ENCODE measurements around the gene DELE1. TPM values are rescaled to one million over a fixed set of nuclear protein-coding genes. Genes with fewer than 3 reads are reported as not detected.

DELE1 gene
- total RNA-seq, 1 experiment from 2014 or later, result 67.6 TPM

DNA sequence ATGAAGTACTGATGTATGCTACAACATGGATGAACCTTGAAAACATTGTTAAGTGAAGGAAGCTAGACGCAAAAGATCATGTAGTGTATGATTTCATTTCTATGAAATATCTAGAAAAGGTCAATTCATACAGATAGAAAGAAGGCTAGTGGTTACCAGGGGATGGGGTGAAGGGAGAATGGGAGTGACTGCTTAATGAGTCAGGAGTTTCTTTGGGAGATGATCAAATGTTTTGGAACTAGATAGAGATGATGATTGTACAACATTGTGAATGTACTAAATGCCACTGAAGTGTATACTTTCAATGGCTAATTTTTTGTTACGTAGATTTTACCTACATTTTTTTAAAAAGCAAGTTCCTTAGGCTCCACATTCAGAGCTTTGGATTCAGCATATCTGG, 14.9 kb upstream of the DELE1 start:
- Mint-ChIP-seq H3K4me3 (ENCODE audit: unreplicated experiment) (no peak overlapping the region), H3K4me1 (ENCODE audit: low read depth, unreplicated experiment) (peaks cover 7% of the 10 kb centered on the region), H3K9me3 (ENCODE audit: unreplicated experiment) (no peaks in the 10 kb centered on the region), H3K36me3 (ENCODE audit: insufficient read depth, unreplicated experiment) (no peaks in the 10 kb centered on the region), H3K27ac (ENCODE audit: unreplicated experiment) (no peak overlapping the region), H3K27me3 (ENCODE audit: insufficient read depth, unreplicated experiment) (no peaks in the 10 kb centered on the region)
- no peaks in the 10 kb centered on the region for H3K36me3 ChIP-seq (ENCODE audit: control insufficient read depth, insufficient read depth, low read length)
- H3K4me3 ChIP-seq (ENCODE audit: low read depth, low read length), result no peak overlapping the region
- no peak for DNase-seq
- CTCF ChIA-PET, result no interaction called here
- peaks cover 2% of the 10 kb centered on the region for H3K27me3 ChIP-seq (replicated peaks; ENCODE audit: control insufficient read depth, insufficient read depth, low read length)
- POLR2A ChIA-PET, result no interaction called here
- H3K9me3 ChIP-seq, result peaks cover 4% of the 10 kb centered on the region; the same call in 1 of the 2 replicates
- H3K4me1 ChIP-seq, result no peaks in the 10 kb centered on the region
- intact Hi-C loops (cut with micrococcal nuclease; ENCODE audit: unreplicated experiment), result no loop called here
- BruUV-seq (replicated peaks), result no TSS peak
- TF ChIP-seq CTCF (IDR thresholded peaks at IDR 0.05; ENCODE audit: insufficient read depth in 1 of 2, low read depth in 1 of 2, low read length in 1 of 2, severe bottlenecking in 1 of 2, unreplicated experiment in 1 of 2), result no peak

DNA sequence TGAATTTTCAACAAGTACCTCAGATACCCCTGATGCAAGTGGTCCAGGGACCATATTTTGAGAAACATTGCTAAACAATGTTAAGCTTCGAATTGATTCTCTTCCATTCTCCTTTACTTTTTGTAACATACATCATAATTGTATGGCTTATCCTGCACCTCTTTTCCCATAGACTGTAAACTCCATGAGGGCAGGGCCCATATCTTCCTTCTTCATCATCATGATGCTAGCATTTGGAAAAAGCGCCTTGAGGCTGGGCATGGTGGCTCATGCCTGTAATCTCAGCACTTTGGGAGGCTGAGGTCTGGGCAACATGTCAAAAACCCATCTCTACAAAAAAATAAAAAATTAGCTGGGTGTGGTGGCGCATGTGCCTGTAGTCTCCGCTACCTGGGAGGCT, 14.5 kb upstream of the DELE1 start:
- no peak overlapping the region for H3K4me3 Mint-ChIP-seq (ENCODE audit: unreplicated experiment)
- H3K4me1 Mint-ChIP-seq (ENCODE audit: low read depth, unreplicated experiment), result peaks cover 7% of the 10 kb centered on the region
- Histone ChIP-seq H3K9me3 (peaks cover 4% of the 10 kb centered on the region; the same call in 1 of the 2 replicates), H3K4me1 (no peaks in the 10 kb centered on the region), H3K36me3 (ENCODE audit: control insufficient read depth, insufficient read depth, low read length) (no peaks in the 10 kb centered on the region), H3K27me3 (replicated peaks; ENCODE audit: control insufficient read depth, insufficient read depth, low read length) (peaks cover 2% of the 10 kb centered on the region), H3K4me3 (ENCODE audit: low read depth, low read length) (no peak overlapping the region)
- intact Hi-C loops (cut with micrococcal nuclease; ENCODE audit: unreplicated experiment), result no loop called here
- ChIA-PET CTCF (no interaction called here), POLR2A (no interaction called here)
- no peaks in the 10 kb centered on the region for H3K9me3 Mint-ChIP-seq (ENCODE audit: unreplicated experiment)
- no peak overlapping the region for H3K27ac Mint-ChIP-seq (ENCODE audit: unreplicated experiment)
- no peak for DNase-seq
- BruUV-seq (replicated peaks), result no TSS peak
- H3K36me3 Mint-ChIP-seq (ENCODE audit: insufficient read depth, unreplicated experiment), result no peaks in the 10 kb centered on the region
- no peaks in the 10 kb centered on the region for H3K27me3 Mint-ChIP-seq (ENCODE audit: insufficient read depth, unreplicated experiment)
- TF ChIP-seq CTCF (IDR thresholded peaks at IDR 0.05; ENCODE audit: insufficient read depth in 1 of 2, low read depth in 1 of 2, low read length in 1 of 2, severe bottlenecking in 1 of 2, unreplicated experiment in 1 of 2), result no peak

DNA sequence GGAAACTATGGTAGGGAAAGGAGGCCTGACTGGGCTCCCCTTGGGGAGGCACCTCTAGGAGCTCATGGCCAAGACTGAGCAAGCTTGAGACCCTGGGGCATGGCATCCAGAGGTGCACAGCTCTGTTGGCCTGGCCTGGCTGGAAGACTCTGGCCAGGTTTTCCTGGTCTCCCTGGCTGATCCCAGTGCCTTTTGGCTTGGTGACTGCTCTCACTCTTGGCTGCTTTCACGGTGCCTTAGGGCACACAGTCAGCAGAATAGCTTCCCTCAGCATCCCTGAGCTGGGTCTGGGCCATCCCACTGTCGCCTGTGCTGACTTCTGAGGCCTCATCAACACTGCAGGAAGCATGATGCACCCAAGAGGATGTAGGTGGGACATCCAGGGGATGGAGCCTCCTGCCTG, 13.4 kb upstream of the DELE1 start:
- Histone ChIP-seq H3K27me3 (replicated peaks; ENCODE audit: control insufficient read depth, insufficient read depth, low read length) (peaks cover 2% of the 10 kb centered on the region), H3K36me3 (ENCODE audit: control insufficient read depth, insufficient read depth, low read length) (no peaks in the 10 kb centered on the region), H3K4me3 (ENCODE audit: low read depth, low read length) (no peak overlapping the region), H3K9me3 (peaks cover 4% of the 10 kb centered on the region; the same call in 1 of the 2 replicates), H3K4me1 (no peaks in the 10 kb centered on the region)
- H3K9me3 Mint-ChIP-seq (ENCODE audit: unreplicated experiment), result no peaks in the 10 kb centered on the region
- H3K36me3 Mint-ChIP-seq (ENCODE audit: insufficient read depth, unreplicated experiment), result no peaks in the 10 kb centered on the region
- no peak for DNase-seq
- H3K4me1 Mint-ChIP-seq (ENCODE audit: low read depth, unreplicated experiment), result peaks cover 7% of the 10 kb centered on the region
- intact Hi-C loops (cut with micrococcal nuclease; ENCODE audit: unreplicated experiment), result no loop called here
- TF ChIP-seq CTCF (IDR thresholded peaks at IDR 0.05; ENCODE audit: insufficient read depth in 1 of 2, low read depth in 1 of 2, low read length in 1 of 2, severe bottlenecking in 1 of 2, unreplicated experiment in 1 of 2), result no peak
- no peaks in the 10 kb centered on the region for H3K27me3 Mint-ChIP-seq (ENCODE audit: insufficient read depth, unreplicated experiment)
- H3K4me3 Mint-ChIP-seq (ENCODE audit: unreplicated experiment), result no peak overlapping the region
- no peak overlapping the region for H3K27ac Mint-ChIP-seq (ENCODE audit: unreplicated experiment)
- ChIA-PET POLR2A (no interaction called here), CTCF (no interaction called here)
- no TSS peak for BruUV-seq (replicated peaks)
